ENCODE results near the gene PI4KB. TPM values are rescaled to one million over a fixed set of nuclear protein-coding genes. Genes with fewer than 3 reads are reported as not detected.
A peak's percentile ranks its signal among the peaks of the same experiment; 100 is the strongest.

PI4KB gene
- total and polyA plus RNA-seq, 2 of the 13 experiments (the other 11 are each of a cell fraction or from before 2014, with no cell fraction given) = 19.5 to 29.3 TPM

DNA sequence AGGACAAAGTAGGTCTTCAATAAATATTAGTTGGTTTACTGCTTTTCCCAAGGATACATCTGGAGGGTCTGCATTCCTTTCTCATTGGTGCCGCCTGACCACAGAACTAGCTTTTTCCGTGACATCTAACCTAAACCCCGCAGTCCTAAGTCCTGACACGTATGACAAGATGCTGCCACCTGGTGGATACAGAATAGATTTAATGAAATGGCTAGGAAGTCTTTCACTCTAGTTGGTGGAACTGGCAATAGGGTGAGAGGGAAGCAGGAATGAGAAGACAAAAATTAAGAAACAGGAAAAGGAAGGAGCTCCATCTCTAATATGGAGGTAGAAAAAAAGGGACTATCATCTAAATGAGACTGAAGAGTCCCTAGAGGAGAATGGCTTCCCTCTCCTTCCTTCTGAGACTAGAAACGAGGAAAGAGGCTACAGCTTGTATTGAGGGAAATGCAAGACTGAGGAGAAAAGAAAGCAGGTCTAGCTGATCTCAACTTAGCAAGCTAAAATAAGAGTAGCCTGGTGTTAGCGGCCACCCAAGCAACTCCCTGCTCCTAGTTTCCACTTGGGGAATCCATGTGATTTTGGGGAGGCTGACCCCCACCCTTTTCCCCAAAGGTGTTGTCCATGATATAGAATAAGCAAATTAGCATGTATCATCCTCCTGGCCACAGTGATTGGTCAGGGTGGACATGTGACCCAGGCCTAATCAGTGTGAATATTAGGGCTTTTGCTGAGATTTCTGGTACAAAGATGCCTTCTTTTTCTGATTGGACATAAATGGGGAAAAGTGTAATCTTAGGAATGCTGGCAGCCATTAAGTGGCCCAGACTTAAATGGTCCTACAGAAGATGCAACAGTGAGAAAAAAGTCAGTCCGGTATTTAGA lies 13.9 kb upstream of the PI4KB start (continued):
- TF ChIP-seq, protein P1, sequence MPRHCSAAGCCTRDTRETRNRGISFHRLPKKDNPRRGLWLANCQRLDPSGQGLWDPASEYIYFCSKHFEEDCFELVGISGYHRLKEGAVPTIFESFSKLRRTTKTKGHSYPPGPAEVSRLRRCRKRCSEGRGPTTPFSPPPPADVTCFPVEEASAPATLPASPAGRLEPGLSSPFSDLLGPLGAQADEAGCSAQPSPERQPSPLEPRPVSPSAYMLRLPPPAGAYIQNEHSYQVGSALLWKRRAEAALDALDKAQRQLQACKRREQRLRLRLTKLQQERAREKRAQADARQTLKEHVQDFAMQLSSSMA (CRISPR knock-in tag; IDR thresholded peaks at IDR 0.05) = peak; percentile 57; the same call in 1 of the 2 replicates

DNA sequence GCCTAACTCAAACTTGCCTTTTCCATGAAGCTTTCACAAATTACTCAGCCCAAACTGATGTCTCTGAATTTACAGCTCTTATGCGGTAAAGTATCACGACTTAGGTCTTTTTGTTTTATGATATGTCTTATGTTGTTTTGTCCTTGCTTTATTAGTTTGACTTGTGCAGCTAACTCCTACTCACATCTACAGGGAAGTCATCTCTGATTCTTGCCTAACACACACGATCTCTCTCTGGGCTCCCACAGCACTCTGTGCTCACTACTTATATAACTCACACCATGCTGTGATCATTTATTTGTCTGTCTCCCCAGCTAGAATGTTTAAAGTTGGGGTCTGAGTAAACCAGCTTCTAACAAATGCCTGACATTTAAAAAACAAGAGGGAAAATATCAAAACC lies 9.3 kb upstream of the PI4KB start:
- in situ Hi-C loops (cut with HindIII; ENCODE audit: extremely low pct_ligation_motif_present, low pct_unique_long_range_greater_than_20kb) (no loop called here), intact Hi-C loops (cut with micrococcal nuclease; ENCODE audit: unreplicated experiment) (no loop called here)
- Histone ChIP-seq H3K27ac (ENCODE audit: extremely low read length, insufficient read depth, low read length) (no peak overlapping the region), H3K4me1 (ENCODE audit: insufficient read depth, low read length) (no peaks in the 10 kb centered on the region), H2AFZ (ENCODE audit: low read length) (no peak overlapping the region), H3K27me3 (ENCODE audit: control insufficient read depth in 1 of 2, insufficient read depth in 2 of 2, low read length in 2 of 2) (no peaks in the 10 kb centered on the region), H3K36me3 (replicated peaks in 1 of 2; ENCODE audit: control insufficient read depth in 1 of 2, insufficient read depth in 2 of 2, low read length in 2 of 2) (no peaks in the 10 kb centered on the region), H3K9ac (ENCODE audit: insufficient read depth, low read depth, low read length) (no peak overlapping the region), H3K4me3 (replicated peaks in 1 of 3; ENCODE audit: insufficient read depth in 1 of 3, low read depth in 2 of 3, low read length in 3 of 3) (no peak overlapping the region), H3K4me2 (ENCODE audit: low read depth, low read length) (no peak overlapping the region), H3K9me3 (ENCODE audit: low read length) (no peaks in the 10 kb centered on the region), H3K79me2 (ENCODE audit: insufficient read depth, low read length) (no peaks in the 10 kb centered on the region), H4K20me1 (ENCODE audit: insufficient read depth, low read length) (no peaks in the 10 kb centered on the region)
- no TSS peak for BruUV-seq (replicated peaks)
- ATAC-seq = peak; percentile 27; the same call in 1 of the 3 replicates
- DNase-seq (ENCODE audit: low spot score) = no peak
- POLR2A ChIA-PET = interaction anchor here (0.9 to 2.0 kb wide), 2 partner anchors 9 to 55 kb away, joined by 3 to 7 read pairs; partner anchors contain the start of genes PI4KB and ZNF687
- CTCF ChIA-PET (ENCODE audit: low intra/inter-chr PET ratio, low total read pairs) = no interaction called here
- no peak for FAIRE-seq
- WGBS (ENCODE audit: low lambda C conversion rate) = 54% methylated on average over 3 of the region's 3 CpGs
- TF ChIP-seq ZNF468 (CRISPR knock-in tag; IDR thresholded peaks at IDR 0.05) = no peak
- no peak for TF ChIP-seq ZSCAN29 (CRISPR knock-in tag; conservative IDR thresholded peaks at IDR 0.05)
- TF ChIP-seq ZBTB1 (CRISPR knock-in tag; IDR thresholded peaks at IDR 0.05; ENCODE audit: borderline replicate concordance) = no peak
- TF ChIP-seq ZNF17 (CRISPR knock-in tag; IDR thresholded peaks at IDR 0.05) = no peak
- TF ChIP-seq, protein P2, sequence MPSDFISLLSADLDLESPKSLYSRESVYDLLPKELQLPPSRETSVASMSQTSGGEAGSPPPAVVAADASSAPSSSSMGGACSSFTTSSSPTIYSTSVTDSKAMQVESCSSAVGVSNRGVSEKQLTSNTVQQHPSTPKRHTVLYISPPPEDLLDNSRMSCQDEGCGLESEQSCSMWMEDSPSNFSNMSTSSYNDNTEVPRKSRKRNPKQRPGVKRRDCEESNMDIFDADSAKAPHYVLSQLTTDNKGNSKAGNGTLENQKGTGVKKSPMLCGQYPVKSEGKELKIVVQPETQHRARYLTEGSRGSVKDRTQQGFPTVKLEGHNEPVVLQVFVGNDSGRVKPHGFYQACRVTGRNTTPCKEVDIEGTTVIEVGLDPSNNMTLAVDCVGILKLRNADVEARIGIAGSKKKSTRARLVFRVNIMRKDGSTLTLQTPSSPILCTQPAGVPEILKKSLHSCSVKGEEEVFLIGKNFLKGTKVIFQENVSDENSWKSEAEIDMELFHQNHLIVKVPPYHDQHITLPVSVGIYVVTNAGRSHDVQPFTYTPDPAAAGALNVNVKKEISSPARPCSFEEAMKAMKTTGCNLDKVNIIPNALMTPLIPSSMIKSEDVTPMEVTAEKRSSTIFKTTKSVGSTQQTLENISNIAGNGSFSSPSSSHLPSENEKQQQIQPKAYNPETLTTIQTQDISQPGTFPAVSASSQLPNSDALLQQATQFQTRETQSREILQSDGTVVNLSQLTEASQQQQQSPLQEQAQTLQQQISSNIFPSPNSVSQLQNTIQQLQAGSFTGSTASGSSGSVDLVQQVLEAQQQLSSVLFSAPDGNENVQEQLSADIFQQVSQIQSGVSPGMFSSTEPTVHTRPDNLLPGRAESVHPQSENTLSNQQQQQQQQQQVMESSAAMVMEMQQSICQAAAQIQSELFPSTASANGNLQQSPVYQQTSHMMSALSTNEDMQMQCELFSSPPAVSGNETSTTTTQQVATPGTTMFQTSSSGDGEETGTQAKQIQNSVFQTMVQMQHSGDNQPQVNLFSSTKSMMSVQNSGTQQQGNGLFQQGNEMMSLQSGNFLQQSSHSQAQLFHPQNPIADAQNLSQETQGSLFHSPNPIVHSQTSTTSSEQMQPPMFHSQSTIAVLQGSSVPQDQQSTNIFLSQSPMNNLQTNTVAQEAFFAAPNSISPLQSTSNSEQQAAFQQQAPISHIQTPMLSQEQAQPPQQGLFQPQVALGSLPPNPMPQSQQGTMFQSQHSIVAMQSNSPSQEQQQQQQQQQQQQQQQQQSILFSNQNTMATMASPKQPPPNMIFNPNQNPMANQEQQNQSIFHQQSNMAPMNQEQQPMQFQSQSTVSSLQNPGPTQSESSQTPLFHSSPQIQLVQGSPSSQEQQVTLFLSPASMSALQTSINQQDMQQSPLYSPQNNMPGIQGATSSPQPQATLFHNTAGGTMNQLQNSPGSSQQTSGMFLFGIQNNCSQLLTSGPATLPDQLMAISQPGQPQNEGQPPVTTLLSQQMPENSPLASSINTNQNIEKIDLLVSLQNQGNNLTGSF (CRISPR knock-in tag; IDR thresholded peaks at IDR 0.05) = no peak
- TF ChIP-seq ZSCAN9 (CRISPR knock-in tag; IDR thresholded peaks at IDR 0.05; ENCODE audit: borderline replicate concordance) = no peak
- TF ChIP-seq, protein P3, sequence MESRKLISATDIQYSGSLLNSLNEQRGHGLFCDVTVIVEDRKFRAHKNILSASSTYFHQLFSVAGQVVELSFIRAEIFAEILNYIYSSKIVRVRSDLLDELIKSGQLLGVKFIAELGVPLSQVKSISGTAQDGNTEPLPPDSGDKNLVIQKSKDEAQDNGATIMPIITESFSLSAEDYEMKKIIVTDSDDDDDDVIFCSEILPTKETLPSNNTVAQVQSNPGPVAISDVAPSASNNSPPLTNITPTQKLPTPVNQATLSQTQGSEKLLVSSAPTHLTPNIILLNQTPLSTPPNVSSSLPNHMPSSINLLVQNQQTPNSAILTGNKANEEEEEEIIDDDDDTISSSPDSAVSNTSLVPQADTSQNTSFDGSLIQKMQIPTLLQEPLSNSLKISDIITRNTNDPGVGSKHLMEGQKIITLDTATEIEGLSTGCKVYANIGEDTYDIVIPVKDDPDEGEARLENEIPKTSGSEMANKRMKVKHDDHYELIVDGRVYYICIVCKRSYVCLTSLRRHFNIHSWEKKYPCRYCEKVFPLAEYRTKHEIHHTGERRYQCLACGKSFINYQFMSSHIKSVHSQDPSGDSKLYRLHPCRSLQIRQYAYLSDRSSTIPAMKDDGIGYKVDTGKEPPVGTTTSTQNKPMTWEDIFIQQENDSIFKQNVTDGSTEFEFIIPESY (CRISPR knock-in tag; IDR thresholded peaks at IDR 0.05) = no peak
- TF ChIP-seq ZFP1 (CRISPR knock-in tag; IDR thresholded peaks at IDR 0.05) = no peak
- TF ChIP-seq ZNF3 (CRISPR knock-in tag; IDR thresholded peaks at IDR 0.05) = no peak

Measured in HepG2 (cell line).